Activated CD8-positive, alpha-beta memory T cell treated with anti-CD3 and anti-CD28 coated beads for 4 hours (primary cell): ENCODE measurements around the gene C1orf52.
"Not testable (repeated sequence)": the region's sequence is repeated elsewhere in the genome, so short reads cannot be mapped to it uniquely, and the experiment has no call there.

ENCODE experiments used
- DNase-seq, 2 donors: peaks; one replicate each; pipeline ENCODE4 v3.0.0-alpha.2; 2020; ENCODE audit warnings: low read depth in 2 of 2

Gene C1orf52

GRCh38 chr1:85277802-85278201 lies 18.3 kb upstream of the C1orf52 start:
- no peak for DNase-seq

GRCh38 chr1:85276978-85277639 lies 17.6 kb upstream of the C1orf52 start:
- no peak for DNase-seq

- DNase-seq, result peak; percentile 93
These were observed 16.9 kb upstream of the C1orf52 start, which contains the start of gene BCL10 for GRCh38 chr1:85276215-85276977. TSS of gene BCL10 (minus strand) at chr1:85276632. CDS start at chr1:85276352, 280 bp downstream.

- DNase-seq, result no peak
These were observed 16.3 kb upstream of the C1orf52 start for GRCh38 chr1:85275701-85276214.

- DNase-seq, result no peak
These were observed 15.5 kb upstream of the C1orf52 start for GRCh38 chr1:85274969-85275453.

- DNase-seq, result no peak
These were observed 13.9 kb upstream of the C1orf52 start for GRCh38 chr1:85273397-85273796.

- no peak for DNase-seq
These were observed 9.5 kb upstream of the C1orf52 start for GRCh38 chr1:85268801-85269585.

- DNase-seq, result no peak
These were observed 7.9 kb upstream of the C1orf52 start for GRCh38 chr1:85267313-85267712.

- DNase-seq, result no peak
These were observed 4.7 kb upstream of the C1orf52 start for GRCh38 chr1:85264150-85264549.

- DNase-seq, result no peak
These were observed 3.5 kb upstream of the C1orf52 start for GRCh38 chr1:85262985-85263384.

GRCh38 chr1:85259912-85260274 lies 431 bp upstream of the C1orf52 start:
- DNase-seq, result no peak

- DNase-seq, result no peak
These were observed 835 bp downstream of the C1orf52 start for GRCh38 chr1:85258536-85259117.

- not testable (repeated sequence) for DNase-seq
These were observed 10.4 kb downstream of the C1orf52 start for GRCh38 chr1:85249042-85249441.

GRCh38 chr1:85245891-85246290 lies 13.6 kb downstream of the C1orf52 start:
- no peak for DNase-seq

- DNase-seq, result no peak
These were observed 14.0 kb downstream of the C1orf52 start for GRCh38 chr1:85245456-85245855.

- DNase-seq, result no peak
These were observed 15.0 kb downstream of the C1orf52 start for GRCh38 chr1:85244271-85245061.

- no peak for DNase-seq
These were observed 16.1 kb downstream of the C1orf52 start for GRCh38 chr1:85243372-85243771.

GRCh38 chr1:85240643-85241042 lies 18.8 kb downstream of the C1orf52 start:
- DNase-seq, result no peak

GRCh38 chr1:85240174-85240601 lies 19.3 kb downstream of the C1orf52 start:
- DNase-seq, result no peak

GRCh38 chr1:85237613-85238012 lies 21.8 kb downstream of the C1orf52 start:
- DNase-seq, result no peak
